ENCODE measurements around the gene OSBPL10.

- TF ChIP-seq, protein P1, sequence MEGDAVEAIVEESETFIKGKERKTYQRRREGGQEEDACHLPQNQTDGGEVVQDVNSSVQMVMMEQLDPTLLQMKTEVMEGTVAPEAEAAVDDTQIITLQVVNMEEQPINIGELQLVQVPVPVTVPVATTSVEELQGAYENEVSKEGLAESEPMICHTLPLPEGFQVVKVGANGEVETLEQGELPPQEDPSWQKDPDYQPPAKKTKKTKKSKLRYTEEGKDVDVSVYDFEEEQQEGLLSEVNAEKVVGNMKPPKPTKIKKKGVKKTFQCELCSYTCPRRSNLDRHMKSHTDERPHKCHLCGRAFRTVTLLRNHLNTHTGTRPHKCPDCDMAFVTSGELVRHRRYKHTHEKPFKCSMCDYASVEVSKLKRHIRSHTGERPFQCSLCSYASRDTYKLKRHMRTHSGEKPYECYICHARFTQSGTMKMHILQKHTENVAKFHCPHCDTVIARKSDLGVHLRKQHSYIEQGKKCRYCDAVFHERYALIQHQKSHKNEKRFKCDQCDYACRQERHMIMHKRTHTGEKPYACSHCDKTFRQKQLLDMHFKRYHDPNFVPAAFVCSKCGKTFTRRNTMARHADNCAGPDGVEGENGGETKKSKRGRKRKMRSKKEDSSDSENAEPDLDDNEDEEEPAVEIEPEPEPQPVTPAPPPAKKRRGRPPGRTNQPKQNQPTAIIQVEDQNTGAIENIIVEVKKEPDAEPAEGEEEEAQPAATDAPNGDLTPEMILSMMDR (conservative IDR thresholded peaks at IDR 0.05; ENCODE audit: low read length) = no peak
- no peak for TF ChIP-seq EZH2phosphoT487 (IDR thresholded peaks at IDR 0.05; ENCODE audit: borderline replicate concordance, low read depth, low read length)
These were observed 232.1 kb downstream of the OSBPL10 start for GRCh38 chr3:31748933-31749295.
